ENCODE measurements around the gene TSHZ2.

DNA sequence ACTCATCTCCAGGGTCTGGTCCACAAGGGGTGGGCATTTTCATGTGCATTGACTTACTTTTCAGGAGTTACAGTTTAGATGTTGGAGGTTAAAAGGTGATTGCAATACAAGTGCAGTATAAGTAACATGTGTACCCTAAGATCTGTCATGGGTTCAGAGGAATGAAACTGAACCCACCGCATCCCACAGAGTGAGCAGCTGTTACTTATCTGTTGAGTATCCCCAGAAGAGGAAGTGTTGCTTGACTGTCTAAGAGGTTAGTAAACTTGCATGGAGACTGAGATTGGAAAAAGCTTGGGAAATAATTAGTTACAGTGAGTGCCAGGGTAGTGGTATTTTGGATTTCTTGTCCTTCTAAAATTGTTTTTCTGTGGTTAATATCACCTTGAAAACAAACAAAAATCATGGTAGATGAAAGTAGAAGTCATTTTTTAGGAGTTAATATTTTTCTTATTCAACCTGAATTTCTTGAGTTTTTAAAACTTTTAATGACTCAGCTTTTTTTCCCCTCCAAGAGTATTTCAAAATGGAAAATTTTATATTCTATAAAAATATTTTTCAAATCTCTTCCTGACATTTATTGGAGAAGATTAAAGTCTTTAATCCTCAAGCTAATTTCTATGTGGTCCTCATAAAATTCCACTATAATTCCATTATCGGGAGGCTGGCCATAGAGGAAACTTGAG, 315.3 kb downstream of the TSHZ2 start:
- no peak for TF ChIP-seq EZH2phosphoT487 (IDR thresholded peaks at IDR 0.05; ENCODE audit: borderline replicate concordance)
- TF ChIP-seq YY1 (IDR thresholded peaks at IDR 0.05; ENCODE audit: extremely low read depth, insufficient replicate concordance, low read depth, low read length): no peak
- TF ChIP-seq, protein P1, sequence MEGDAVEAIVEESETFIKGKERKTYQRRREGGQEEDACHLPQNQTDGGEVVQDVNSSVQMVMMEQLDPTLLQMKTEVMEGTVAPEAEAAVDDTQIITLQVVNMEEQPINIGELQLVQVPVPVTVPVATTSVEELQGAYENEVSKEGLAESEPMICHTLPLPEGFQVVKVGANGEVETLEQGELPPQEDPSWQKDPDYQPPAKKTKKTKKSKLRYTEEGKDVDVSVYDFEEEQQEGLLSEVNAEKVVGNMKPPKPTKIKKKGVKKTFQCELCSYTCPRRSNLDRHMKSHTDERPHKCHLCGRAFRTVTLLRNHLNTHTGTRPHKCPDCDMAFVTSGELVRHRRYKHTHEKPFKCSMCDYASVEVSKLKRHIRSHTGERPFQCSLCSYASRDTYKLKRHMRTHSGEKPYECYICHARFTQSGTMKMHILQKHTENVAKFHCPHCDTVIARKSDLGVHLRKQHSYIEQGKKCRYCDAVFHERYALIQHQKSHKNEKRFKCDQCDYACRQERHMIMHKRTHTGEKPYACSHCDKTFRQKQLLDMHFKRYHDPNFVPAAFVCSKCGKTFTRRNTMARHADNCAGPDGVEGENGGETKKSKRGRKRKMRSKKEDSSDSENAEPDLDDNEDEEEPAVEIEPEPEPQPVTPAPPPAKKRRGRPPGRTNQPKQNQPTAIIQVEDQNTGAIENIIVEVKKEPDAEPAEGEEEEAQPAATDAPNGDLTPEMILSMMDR (IDR thresholded peaks at IDR 0.05 in 2 of 3, conservative IDR thresholded peaks at IDR 0.05 in 1 of 3; ENCODE audit: borderline replicate concordance in 1 of 3, insufficient read depth in 1 of 3, low read depth in 2 of 3, low read length in 2 of 3): no peak
- no peak for TF ChIP-seq ZFX (IDR thresholded peaks at IDR 0.05)
- TF ChIP-seq RAD21 (IDR thresholded peaks at IDR 0.05; ENCODE audit: low read depth): no peak
- TF ChIP-seq POLR2A (IDR thresholded peaks at IDR 0.05; ENCODE audit: borderline replicate concordance, extremely low read depth, insufficient read depth, insufficient read length): no peak
- no peak for TF ChIP-seq POLR2AphosphoS5 (IDR thresholded peaks at IDR 0.05; ENCODE audit: low read depth, low read length)

Data from HCT116 (cell line).